COR-L47 (cell line): ENCODE results near the gene SRGAP3.

Source experiments
- DNase-seq: peaks from one replicate; lab custom pipeline; 2025; lab: John Stamatoyannopoulos, UW

The SRGAP3 gene

GRCh38 chr3:9143184-9143583, 106.3 kb downstream of the SRGAP3 start:
- no peak for DNase-seq

DNA sequence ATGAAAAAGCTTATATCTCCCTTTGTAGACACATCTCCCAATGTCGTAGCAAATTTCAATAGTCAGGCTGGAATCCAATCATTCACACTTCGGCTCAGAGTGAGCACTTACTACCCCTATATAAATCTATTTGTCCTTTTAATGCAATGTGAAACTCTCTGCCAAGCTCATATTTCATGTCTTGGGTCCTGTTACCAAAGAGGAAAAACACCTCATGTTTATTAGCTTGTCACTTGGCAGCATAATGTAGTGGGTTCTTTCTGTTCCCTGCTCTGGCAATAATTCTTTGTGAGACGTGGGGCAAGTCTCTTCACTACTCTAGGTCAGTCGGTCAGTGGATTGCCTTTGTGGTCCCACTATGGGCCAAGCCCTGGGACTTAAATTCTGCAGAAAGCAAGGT, 107.1 kb downstream of the SRGAP3 start:
- DNase-seq: no peak

GRCh38 chr3:9141928-9142289, 107.5 kb downstream of the SRGAP3 start:
- DNase-seq: no peak

DNA sequence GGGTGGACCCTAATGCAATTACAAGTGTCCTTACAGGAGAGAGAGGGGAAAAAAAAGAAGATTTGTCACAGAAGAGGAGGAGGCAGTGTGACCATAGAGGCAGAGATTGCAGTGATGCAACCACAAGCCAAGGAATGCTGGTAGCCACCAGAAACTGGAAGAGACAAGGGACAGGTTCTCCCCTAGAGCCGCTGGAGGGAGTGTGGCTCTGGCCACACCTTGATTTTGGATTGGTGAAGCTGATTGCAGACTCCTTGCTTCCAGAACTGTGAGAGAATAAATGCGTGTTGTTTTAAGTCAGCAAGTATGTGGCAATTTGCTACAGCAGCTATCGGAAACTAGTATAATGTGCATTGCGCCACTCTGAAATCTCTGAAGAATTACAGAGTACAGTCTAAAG, 110.1 kb downstream of the SRGAP3 start:
- no peak for DNase-seq

GRCh38 chr3:9137676-9138075, 111.8 kb downstream of the SRGAP3 start:
- no peak for DNase-seq

DNA sequence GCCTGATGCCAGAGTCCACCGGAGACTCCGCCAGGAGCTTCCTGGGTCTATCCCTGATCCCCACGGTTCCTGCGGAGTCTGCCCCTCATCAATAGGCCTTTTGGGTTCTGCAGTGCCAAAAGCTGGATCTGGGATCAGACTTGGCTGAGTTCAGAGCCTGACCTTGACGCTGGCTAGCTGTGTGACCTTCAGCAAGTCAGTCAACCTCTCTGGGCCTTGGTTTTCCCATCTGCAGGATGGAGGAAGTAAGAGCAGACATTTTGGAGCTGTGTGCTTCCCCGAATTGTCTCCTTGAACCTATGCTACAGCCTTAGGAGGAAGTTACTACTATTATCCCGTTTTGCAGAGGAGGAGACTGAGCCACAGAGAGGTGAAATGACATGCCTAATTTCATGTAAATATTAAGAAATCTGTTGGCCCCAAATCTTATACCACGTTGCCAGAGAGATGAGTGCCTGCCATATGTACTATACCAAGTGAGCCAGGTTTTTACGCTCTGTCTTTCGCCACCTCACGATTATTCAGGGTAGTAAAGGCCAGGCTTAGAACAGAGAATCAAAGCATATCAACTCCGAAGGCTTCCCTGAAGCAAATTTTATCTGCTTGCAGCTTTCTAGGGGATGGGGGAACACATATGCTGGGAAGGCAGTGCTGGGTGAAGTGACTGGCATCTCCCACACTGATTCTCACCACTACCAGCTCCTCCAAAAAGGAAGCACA, 112.5 kb downstream of the SRGAP3 start:
- DNase-seq: no peak

- no peak for DNase-seq
Observed at GRCh38 chr3:9135930-9136525, 113.4 kb downstream of the SRGAP3 start.

- no peak for DNase-seq
Observed at GRCh38 chr3:9135526-9135925, 113.9 kb downstream of the SRGAP3 start.

GRCh38 chr3:9133656-9134055, 115.8 kb downstream of the SRGAP3 start:
- no peak for DNase-seq

GRCh38 chr3:9130345-9131305, 118.8 kb downstream of the SRGAP3 start:
- no peak for DNase-seq

DNA sequence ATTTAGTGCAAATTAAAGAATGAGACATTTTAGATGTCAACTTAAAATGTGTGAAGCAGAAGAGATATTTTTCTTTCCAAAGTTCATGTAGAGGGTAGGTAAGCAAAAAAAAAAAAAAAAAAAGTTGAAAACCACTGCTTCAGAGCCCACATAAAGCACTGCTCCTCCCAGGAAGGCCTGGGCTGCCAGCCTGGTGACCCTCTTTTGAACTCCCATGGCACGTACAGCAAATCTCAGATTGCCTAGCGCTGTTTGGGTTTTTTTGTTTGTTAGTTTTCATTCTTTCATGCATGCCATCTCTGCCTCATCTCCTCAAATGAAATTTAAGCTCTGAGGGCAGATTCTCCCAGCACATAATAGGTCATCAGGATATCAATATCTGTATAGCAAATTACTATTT, 120.1 kb downstream of the SRGAP3 start:
- DNase-seq: no peak

- no peak for DNase-seq
Observed at GRCh38 chr3:9125278-9125951, 124.0 kb downstream of the SRGAP3 start.

DNA sequence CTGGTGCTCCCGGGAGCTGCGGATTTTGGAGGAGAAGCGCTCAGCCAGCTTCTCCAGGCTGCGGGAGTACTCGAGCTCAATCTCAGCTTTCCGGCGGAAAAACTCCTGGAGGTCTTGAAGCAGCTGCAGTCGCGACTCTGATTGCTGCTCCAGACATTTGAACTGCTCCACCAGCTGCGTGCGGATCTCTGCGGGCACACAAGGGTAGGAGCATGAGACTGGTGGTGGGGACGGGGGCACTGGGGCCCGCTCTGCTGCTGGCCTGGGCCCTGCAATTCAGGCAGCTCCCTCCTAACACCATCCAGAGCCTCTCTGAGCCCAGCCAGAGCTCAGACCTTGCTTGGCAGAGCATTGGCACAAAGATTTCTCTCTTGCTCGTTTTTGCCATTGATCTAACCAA, 124.7 kb downstream of the SRGAP3 start:
- DNase-seq: no peak

GRCh38 chr3:9123840-9124239, 125.6 kb downstream of the SRGAP3 start:
- no peak for DNase-seq

DNA sequence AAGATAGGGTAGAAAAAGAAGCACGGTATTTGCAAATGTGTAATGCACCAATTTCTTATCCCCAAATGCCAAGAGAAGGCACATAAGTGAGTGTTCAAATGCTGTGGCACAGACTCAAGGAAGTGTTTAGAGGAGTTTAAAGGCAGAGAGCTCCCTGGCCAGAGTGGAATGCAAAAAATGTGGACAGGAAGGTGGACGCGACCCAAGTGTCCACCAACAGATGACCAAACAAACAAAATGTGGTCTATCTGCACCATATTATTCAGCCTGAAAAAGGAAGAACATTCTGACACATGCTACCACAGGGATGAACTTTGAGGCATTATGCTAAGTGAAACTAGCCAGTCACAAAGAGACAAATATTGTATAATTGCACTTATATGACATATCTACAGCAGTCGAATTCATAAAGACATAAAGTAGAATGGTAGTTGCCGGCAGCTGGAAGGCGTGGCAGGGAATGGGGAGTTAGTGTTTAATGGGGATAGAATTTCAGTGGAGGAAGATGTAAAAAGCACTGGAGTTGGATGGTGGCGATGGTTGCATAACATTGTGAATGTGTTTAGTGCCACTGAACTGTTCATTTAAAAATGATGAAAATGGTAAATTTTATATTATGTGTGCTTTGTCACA, 126.6 kb downstream of the SRGAP3 start:
- no peak for DNase-seq

DNA sequence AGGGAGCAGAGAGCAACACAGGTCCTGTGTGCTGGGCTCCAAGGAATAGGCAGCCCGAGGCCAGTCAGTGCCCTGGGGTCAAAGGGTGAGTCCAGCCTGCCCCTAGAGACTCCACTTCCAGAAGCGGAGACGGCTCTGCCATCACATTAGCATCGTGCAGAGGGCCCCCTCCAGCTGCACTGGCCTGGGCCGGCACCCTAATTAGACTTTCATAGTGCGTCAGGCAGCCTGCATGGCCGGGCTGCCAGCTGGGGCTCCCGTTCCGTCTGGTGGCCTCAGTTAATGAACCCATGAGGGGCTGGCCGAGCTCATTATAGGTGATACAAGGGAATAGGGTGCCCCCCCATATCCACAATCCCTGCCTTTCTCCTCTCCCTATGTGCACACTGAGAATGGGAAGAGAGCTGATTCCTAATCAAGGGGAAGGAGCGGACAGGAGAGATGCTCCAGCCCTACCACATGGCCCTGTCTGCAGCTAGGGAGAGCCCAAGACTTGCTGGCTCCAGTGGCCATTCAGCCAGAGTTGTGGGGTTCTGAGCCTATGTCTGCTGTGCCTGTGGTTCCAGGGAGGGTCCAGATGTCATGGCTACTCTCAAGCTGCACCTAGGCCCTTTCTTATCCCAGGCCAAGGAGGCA, 128.0 kb downstream of the SRGAP3 start:
- no peak for DNase-seq

DNA sequence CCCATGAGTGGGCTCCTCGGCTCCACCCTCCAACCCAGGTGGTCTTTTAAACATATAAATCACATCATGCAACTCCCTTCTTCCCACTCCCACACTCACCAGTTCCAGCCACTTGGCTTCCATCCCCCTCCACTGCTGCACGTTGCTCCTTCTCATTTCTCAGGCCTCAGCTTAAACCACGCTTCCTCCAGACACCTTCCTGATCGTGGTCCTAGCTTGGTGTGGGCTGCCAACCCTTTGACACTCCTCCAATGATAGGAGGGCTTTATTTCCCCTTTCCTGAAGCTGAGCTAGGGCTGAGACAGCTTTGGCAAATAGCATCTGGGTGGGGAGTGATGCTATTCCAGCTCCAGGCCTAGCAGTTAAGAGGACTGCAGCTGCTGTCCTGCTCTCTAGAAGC, 130.1 kb downstream of the SRGAP3 start:
- DNase-seq: no peak

DNA sequence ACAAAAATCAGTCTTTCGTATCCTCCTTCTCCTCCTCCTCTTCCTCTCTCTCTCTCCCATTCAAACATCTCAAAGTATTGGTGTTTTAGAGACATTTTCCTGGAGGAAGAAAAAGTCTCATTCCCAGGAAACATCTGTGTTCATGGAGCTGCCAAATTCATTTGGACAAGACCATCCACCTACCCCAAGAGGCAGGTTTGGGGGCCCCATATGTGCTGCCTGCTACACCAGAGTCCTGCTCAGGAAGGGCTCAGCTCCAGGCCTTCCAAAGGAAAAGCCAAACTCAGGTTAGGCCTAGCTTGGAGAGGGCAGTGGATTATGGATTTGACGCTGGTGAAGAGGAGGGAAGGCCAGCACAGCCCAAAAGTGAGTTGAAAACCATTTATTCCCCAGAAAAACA, 131.2 kb downstream of the SRGAP3 start:
- DNase-seq: no peak

- DNase-seq: no peak
Observed at GRCh38 chr3:9117220-9117619, 132.2 kb downstream of the SRGAP3 start.

DNA sequence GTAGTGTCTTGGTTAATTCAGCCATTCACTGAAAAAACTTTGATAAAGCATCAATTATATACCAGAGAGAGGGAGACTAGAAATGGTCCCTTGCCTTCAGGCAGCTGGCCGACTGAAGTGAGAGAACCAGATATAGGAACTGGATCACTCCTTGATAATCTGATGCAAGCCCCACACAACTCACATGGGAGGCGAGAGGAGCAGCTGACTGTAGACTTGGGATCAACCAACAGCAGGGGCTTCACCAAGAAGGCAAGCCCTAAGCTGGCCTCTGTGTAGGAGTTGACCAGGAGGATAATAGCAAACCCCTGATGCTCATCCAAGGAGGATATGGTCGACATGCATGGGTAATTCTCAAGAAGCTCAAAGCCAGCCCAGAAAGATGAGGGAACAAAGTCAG, 133.1 kb downstream of the SRGAP3 start:
- DNase-seq: no peak

DNA sequence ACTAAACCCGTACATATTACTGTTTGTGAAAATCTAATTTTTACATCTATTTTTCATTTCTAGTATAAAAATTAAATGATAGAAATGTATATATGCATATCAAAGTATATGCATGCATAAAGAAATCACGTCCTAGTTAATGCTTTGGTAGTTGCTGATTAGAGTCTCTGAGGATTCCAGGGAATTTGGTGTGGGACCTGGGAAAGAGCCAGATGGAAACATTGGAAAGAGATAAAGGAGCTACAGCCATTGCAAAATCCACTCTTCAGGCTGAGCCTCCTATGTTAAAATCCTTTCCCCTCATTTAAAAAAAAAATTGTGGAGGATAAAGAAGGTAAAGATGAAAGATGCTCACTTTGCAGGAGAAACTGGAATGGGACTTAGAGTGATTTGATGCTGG, 134.1 kb downstream of the SRGAP3 start:
- DNase-seq: no peak
